C1 segment of cervical spinal cord (tissue), 14 donors: ENCODE results near the gene ACE.

ENCODE experiments used
- DNase-seq, 14 donors: peaks; one replicate each; lab custom pipeline; 2025; lab: John Stamatoyannopoulos, UW

Gene ACE

DNA sequence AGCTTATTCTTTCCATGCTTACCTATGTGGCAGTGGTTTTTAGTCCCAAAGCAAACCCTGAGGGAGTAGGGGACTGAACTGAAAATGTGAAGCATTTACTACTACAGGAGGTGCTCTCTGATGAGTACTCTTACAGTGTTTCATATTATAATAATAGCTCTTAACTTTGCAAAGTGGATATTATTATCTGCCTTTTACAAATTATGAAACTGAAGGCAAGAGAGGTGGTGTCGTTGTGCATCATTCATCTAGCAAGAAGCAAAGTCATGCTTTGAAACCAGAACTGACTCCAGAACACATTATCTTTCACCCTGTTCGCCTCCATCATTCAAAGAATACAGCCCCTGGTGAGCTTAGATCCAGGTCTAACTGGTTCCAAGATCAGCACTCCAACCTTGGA, 38.1 kb downstream of the ACE start:
- no peak for DNase-seq

DNA sequence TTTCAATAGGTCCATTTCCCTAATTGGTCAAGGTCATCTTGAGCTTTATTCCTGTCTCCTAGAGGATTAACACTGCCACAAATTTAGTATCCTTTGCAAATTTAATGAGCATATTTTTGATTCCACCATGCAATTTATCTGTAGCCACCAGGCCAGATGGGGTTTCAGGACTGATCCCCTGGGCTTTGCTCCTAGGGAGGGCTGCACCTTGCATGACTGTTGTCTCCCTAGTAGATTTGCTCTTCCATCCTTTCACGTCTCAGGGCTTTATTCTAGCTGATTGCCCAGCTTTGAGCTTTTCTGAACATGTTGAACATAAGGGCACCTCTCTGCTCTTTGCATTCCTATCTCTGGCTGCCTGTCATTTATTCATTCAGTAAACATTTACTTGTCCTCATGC, 38.6 kb downstream of the ACE start:
- no peak for DNase-seq

DNA sequence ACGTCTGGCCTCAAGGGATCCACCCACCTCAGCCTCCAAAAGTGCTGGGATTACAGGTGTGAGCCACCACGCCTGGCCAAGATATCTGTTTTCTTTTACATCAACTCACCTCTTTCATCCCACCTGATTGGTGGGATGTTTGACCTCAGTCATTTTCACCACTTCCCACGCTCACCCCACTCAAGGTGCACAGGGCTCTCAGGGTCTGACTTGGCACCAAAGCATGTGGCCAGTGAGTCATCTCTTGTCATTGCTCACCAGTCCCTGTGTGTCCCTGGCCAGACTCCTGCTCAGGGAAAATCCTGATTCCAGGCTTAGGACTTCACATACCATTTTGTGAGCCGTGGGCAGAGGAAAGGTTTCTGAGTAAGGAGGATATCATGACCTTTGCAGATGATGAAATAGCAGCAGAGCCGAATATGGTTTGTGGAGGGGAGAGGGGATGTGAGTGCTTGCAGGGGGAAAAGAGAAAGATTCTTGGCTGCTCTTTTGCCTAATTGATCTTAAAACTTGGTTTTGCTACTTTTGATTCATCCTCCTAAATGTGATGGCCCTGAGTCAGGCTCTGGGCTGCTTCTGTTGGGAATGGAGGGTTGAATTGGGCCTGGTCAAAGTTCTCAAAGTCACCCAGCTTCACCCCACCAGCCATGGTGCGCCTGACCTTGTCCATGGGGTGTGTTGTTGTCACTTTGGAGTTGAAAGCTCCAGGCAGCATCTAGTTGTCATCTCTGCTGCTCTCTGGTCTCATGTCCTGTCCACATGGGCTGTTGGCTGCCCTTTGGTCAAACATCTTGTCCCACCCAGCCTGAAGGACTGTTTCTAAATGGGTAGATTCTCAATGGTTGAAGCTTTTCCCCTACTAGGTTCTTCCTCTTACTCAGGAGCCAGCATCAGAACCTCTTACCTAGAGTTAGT, 40.3 kb downstream of the ACE start:
- no peak for DNase-seq

DNA sequence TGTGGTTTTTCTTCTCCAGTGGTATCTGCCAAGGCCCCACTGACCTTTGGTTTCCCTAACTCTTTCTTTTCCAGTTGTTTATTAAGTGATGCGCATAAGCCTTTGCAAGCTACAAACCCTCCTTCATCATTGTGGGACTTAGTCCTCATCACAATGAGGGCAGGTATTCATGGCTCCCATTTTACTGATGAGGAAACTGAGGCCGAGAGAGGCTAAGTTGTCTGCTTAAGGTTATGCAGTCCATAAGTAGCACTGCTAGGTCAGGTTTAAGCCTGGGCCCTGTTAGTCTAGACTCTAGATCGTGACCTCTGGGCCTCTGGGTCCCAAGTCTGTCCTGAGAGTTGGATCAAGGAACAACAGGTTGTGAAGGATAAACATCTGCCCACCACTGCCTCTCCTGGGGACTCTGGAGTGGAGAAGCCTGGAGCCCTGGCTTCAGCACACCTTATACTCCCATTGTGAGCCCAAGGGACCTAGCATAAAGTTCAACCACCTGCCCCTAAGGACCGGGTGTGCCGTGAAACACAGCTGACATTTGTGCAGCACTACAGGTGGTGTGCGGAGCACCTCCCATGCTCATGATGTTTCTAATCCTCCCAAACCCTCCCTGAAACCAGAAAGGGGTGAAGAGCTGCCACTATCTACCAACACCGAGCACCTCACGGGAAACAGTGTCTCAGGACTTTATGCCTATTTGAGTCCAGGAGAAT, 41.1 kb downstream of the ACE start:
- no peak for DNase-seq

DNA sequence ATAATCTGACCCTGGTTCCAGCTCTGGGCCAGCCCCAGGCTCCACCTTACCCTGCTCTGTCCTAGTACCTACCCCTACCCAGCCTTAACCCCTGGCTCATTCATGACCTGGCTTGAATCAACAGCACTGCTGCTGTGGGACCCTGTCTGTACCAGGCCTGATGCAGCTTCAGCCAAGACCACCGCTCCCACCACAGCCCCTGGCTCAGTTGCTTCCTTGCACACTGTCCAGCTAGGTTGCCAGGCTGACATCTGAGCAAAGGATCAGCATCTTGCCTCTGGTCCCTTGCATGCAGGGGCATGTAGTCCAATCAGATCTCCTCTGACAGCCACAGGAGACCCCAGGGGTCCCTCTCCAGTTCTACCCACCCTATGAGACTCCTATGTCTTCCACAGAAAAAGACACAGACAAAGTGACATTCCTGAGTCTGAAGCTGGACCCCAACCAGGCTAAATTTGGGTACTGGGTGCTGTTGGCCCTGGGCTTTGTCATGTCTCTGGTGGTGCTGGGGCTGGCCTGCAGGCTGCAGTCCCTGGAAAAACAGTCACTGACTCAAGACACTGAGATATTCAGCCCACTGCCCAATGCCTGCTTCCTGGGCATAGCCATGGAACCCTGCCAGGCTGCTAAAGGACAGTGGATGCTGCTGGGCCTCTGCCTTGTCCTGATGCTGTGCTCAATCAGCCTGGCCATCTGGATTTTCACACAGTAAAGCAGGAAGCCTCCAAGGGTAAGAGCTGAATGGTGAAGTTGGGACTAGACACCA, 42.4 kb downstream of the ACE start:
- no peak for DNase-seq

DNA sequence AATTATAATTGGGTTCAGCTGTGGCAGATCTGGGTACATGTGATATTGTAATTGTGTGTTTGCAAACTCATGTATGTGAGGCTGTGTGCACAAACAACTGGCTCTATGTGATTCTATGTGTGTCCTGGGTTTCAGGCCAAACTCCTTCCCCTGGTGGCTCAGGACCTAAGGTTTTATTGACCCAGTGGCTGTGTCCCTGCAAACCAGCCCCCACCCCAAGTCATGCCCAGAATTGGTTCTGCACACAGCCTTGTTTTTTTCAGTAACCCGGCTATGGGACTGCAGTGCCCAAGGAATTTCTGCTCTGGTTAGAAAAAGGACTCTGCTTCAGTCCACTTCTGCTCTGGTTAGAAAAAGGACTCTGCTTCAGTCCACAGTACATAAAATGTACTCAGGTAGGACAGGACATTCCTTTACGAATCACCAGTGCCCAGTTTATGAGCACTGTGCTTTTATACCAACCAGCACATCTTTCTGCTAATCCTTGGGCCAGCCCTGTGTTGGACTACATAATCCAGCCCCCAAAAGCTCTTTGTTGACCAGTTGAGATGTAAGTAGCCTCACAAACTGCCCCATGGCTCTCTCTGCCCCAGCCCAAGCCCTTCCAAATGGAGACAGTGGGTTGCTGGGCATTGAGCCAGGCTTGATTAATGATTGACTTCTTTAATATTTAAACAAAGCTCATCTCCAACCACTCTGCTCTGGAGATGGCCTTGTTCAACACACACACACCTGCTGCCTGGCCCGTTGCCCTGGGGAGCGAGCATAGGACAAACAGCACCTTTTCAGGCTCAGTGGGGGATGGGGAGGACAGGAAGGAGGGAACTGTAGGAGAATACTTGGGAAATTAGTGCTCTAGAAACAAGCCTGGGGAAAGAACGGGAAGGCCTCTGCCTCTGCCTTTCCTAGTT, 43.4 kb downstream of the ACE start:
- DNase-seq, result no peak

DNA sequence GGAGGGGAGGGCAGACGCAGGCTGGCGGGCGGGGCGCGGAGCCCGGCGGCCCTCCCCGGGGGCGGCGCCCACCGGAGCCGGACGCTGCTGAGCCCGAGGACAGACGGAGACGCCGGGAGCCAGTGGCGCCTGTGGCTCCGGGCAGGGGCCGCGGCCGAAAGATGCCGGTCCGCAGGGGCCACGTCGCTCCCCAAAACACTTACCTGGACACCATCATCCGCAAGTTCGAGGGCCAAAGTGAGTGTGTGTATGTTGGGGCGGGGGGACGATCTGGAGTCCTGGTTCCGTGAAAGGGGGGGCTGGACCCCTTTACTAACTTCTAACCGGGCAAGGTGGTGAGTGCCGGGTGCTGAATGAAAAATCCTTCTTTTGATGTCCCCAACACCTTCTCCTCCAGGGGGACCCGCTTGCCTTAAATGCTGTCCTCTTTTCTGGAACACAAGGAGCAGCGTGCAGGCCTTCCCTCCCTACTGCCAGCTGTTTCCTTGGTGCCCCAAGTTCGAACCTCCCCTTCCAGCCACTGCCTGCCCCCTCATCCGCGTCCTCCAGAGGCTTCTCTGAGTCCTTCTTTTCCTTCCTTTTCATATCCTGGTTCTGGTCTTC, 46.5 kb downstream of the ACE start, which contains the start of gene KCNH6:
TSS of gene KCNH6 (plus strand) at position 106 of the 603 bp plus-strand sequence. CDS start at position 162, 56 bp downstream.
- DNase-seq, result no peak

DNA sequence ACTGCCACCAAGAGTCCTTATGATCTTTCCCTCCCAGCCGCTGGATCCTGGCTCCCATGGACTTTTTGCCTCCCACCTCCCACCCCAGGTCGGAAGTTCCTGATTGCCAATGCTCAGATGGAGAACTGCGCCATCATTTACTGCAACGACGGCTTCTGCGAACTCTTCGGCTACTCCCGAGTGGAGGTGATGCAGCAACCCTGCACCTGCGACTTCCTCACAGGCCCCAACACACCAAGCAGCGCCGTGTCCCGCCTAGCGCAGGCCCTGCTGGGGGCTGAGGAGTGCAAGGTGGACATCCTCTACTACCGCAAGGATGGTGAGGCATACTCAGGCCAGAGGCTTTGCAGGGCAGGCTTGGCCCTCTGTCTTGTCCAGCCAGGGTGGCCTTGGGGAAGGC, 47.2 kb downstream of the ACE start:
- DNase-seq, result no peak

DNA sequence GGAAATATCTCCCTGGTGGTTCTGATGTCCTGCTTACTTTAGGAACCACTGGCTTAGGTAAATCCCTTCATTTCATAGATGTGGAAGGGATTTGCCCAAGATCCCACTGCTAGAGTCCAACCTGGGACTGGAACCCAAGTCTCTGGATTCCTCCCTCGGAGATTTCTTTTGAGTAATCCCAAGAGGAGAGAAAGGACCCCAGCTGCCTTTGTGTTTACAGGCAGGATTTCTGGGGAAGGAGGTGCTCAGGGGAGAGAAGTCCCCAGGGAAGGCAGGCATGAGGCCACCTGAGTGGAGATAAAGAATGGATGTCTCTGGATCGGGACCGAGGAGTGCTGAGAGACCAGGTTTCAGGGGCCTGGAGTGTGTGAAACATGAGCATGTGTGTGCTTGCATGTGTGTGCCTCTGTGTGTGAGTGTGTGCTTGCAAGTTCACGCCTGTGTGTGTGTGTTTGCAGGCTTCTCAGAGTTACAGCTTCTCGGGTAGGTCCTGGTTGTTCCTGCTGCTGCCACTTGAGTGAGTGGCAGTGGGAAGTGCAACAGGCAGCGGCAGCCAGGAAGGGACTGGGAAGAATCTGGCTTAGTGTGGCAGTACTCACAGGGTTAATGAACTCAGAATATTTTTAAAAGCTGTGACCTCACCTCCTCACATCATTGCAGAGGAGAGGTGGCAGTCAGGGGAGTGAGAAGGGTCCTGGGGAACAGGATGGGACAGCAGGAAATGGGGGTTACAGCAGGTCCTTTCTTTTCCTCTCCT, 48.5 kb downstream of the ACE start:
- no peak for DNase-seq

DNA sequence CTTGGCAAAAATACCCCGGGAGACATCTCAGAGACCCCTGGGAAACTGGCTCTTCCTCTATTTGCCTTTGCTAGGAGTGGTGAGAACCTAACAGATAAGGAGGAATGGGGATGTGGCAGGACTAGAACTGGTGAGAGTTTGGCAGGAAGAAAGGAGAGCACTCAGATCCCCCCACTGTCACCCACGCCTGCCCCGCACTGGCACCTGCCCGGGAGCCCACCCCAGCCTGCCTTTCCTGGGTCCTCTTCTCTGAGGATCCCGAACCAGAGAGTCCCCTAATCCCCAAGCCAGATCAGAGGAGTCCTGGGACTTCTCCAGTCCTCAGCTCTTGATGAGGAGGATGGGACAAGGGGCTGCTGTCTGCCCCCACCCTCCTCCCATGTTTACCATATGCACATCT, 50.0 kb downstream of the ACE start:
- no peak for DNase-seq

DNA sequence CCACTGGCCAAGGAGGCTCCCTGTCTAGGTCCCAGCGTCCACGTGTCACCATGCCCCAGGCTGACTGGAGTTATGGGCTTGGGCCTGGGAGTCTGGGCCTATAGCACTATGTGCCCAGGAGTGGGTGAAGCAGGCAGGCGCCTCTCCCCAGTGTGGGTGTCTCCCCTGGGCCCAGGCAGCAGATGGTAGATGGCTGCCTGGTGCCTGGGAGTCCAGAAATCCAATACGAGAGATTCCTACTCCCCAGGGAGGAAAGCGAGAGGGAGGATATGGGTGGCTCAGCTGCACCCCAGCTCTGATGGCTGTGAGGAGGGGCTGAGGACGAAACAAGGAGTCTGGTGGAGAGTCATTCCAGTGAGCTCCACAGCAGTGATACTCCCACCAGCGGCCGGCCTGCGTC, 51.3 kb downstream of the ACE start:
- no peak for DNase-seq

DNA sequence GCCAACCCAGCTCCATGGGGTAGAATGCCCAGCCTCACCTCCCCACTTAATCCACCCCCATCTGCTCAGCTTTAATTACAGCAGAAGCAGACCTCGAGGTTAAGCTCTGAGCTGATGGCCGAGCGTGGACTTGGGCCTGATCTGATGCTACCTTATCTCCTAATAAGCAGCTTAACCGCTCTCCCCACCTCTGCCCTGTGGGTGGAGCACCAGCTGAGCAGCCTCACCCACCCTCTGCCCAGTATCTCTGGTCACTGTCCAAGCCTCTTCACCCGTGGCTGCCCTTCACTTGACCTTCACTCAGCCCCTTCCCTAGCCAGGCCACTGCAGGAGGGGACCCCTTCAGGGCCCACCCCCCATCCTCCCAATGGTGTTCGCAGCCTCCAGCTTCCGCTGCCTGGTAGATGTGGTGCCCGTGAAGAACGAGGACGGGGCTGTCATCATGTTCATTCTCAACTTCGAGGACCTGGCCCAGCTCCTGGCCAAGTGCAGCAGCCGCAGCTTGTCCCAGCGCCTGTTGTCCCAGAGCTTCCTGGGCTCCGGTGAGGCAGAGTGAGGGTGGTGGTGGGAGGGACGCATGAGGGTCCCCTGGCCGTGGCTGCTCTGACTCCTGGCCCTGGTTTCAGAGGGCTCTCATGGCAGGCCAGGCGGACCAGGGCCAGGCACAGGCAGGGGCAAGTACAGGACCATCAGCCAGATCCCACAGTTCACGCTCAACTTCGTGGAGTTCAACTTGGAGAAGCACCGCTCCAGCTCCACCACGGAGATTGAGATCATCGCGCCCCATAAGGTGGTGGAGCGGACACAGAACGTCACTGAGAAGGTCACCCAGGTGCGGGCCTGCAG, 53.1 kb downstream of the ACE start:
- DNase-seq, result no peak

DNA sequence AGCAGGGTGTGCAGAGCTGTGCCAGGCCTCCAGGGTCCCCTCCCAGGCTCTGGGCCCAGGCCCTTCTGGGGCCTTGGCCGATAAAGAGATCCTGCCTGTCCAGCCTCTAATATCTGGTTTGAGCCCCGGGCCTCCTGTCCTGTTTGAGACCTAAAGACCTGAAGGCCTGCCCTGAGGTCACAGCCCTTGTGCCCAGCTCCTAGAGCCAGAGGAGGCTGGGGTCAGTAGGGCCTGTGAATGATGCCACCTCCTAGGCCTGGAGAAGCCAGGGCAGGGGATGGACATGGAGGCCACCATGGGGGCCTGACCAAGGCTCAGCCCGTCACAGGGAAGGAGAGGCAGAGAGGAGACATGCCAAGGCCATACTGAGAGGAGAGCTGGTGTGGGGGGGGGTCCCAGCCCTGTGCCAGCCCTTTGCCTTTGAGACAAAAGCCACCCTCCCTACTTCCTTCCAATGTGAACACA, 53.7 kb downstream of the ACE start:
- no peak for DNase-seq

DNA sequence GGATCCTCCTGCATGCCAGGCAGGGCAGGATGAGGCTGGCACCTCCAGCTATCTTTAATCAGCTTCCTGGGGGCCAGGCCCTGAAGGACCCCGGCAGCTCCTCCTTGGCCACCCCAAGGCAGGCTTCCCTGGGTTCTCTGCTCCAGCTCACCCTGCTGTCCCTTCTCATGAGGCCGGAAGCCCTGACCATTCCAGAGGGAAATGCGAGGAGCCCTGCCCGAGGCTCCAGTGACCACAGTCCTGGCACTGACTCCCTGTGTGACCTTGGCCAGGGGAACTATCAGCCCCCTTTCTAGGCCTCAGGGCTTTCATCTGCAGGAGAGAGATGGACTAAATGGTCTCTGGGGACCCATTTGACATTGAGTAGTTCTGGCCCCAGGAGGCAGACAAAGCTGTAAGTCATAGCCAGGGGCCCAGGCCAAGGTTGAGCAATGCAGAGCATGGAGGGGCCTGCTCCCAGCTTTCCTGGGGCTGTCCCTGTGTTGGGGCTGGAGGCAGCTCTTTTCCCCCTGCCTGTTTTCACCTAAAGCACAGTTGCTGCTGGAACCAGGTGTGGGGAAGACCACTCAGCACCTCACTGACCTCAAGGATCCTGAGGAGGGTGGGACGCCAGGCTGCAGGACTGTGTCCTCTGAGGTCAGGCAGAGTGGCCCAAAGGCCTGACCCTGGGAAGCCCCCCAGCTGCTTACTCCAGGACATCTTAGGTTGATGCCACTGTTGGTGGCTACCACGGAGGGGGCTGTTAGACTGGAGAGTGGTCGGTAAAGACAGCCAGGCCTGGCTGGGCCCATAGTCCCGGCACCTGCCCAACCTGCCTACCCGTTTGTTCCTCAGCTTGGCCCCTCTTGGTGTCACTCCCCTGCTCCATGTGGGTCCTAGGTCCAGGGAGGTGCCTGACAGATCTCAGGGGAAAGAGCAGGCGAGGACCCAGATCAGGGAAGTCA, 54.4 kb downstream of the ACE start:
- DNase-seq, result no peak

DNA sequence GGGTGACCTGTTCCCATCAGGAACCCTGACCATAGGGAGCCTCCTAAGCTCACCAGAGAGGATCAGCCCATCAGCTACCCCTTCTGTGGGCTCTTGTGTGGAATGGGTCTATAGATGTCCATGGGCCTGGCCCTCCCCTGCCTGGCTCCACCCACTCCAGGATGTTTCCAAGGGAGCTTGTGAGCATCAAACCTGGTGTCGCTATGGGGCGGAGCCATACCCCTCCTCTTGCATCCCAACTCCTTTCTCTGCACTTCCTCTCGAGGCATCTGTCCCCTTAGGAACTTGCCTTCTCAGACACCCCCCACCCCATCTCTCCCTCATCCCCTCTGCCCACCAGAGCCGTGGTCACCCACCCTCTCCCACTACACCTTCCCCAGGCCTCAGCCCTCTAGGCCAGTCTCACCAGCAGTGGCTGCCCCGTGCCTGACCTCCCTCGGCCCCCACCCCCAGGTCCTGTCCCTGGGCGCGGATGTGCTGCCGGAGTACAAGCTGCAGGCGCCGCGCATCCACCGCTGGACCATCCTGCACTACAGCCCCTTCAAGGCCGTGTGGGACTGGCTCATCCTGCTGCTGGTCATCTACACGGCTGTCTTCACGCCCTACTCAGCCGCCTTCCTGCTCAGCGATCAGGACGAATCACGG, 56.7 kb downstream of the ACE start:
- DNase-seq, result no peak

DNA sequence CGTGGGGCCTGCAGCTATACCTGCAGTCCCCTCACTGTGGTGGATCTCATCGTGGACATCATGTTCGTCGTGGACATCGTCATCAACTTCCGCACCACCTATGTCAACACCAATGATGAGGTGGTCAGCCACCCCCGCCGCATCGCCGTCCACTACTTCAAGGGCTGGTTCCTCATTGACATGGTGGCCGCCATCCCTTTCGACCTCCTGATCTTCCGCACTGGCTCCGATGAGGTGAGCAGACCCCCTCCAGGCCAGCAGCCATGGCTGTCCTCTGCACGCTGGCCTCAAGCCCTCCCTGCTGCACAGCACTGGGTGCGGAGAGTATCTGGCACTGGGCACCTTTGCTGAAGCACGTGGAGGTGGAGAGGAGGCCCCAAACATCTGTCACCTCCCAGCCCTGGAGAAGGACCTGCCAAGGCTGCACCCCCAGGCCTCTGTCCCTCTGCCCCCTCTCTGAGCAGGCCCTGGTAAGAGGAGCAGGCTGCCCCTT, 57.3 kb downstream of the ACE start:
- DNase-seq, result no peak
